AG10803 (cell line): ENCODE data around the gene POU2F3.

Experiments
- DNase-seq: peaks from one replicate; pipeline ENCODE4 v3.0.0; 2010; ENCODE audit warnings: low read depth
- H3K4me3 ChIP-seq: 2 replicates; pipeline ENCODE4 v1.5.1; 2011; ENCODE audit warnings: mild to moderate bottlenecking, low read length, control low read depth
- TF ChIP-seq, protein P1 (sequence below): conservative IDR thresholded peaks from 2 replicates; pipeline ENCODE4 v1.5.1; 2011; ENCODE audit warnings: mild to moderate bottlenecking, low read length, control low read depth, inconsistent platforms

Gene POU2F3

DNA sequence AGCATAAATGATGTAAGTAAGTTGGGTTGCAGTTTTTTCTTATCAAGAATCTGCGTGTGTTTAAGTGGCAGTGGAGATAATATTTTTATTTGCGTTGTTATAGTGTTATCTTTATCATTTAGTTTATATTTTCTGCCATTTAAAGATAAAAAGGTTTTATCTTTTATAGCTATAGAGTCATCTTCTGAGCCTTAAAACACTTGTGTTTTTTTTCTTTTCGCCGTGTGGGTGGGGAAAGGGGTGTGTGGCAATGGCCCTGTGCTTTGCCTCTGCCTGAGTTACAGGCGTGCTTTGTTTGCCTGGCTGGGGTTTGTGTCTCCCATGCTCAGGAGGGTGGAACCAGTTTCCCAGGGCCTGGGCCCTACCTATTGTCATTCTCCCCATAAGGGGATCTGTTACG is 112.5 kb downstream of the POU2F3 start:
- no peak overlapping the region for H3K4me3 ChIP-seq
- TF ChIP-seq, protein P1, sequence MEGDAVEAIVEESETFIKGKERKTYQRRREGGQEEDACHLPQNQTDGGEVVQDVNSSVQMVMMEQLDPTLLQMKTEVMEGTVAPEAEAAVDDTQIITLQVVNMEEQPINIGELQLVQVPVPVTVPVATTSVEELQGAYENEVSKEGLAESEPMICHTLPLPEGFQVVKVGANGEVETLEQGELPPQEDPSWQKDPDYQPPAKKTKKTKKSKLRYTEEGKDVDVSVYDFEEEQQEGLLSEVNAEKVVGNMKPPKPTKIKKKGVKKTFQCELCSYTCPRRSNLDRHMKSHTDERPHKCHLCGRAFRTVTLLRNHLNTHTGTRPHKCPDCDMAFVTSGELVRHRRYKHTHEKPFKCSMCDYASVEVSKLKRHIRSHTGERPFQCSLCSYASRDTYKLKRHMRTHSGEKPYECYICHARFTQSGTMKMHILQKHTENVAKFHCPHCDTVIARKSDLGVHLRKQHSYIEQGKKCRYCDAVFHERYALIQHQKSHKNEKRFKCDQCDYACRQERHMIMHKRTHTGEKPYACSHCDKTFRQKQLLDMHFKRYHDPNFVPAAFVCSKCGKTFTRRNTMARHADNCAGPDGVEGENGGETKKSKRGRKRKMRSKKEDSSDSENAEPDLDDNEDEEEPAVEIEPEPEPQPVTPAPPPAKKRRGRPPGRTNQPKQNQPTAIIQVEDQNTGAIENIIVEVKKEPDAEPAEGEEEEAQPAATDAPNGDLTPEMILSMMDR = no peak
- DNase-seq = no peak

DNA sequence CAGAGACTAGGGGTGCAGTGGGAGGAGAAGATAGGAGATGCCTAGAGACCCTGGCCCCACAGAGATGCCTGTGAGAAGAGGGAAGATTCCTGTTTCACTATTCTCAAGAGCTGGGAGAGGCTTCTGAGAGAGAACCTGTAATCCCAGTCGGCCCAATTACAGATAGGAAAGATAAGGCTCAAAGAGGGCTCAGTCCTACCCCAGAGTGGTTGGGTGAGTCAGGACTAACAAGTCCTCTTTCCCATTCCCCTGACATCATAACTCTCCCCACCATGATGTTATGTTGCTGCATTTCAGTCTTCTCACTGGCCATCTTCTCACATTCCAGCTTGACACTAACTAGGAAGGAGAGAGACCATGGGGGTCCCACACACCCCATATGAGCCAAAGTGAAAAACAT is 114.1 kb downstream of the POU2F3 start:
- no peak overlapping the region for H3K4me3 ChIP-seq
- DNase-seq = no peak
- TF ChIP-seq, protein P1 = no peak

DNA sequence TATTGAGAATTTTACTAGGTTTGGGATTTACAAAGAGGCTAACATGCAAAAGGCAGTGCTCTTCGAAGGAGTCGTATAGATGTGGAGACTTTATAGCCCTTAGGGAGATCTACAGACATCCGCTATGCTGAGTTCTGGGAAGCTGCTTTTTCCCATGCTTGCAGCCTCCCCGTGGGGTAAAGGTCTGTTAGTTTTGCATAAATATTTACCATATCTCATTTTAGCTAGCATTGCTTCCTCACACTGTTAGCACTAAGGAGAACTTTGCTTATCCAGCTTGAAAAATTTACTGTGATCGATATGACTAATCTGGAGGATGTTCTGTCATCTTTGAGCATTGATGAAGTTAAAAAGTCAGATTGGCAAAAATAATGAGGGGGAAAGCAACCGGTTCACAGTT is 114.8 kb downstream of the POU2F3 start:
- H3K4me3 ChIP-seq = no peak overlapping the region
- TF ChIP-seq, protein P1 = no peak
- DNase-seq = no peak

DNA sequence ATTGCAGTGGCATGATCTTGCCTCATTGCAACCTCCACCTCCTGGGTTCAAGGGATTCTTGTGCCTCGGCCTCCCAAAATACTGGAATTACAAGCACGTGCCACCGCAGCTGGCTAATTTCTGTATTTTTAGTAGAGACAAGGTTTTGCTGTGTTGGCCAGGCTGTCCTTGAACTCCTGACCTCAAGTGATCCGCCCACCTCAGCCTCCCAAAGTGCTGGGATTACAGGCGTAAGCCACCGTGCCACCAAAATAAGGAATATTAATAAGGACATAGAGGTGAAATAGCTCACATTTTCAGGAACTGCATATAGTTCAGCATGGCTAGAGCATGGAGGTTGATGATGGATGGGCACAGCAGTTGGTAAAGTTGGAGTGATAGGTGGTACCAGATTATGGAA is 117.7 kb downstream of the POU2F3 start:
- H3K4me3 ChIP-seq = no peak overlapping the region
- TF ChIP-seq, protein P1 = no peak
- DNase-seq = no peak

DNA sequence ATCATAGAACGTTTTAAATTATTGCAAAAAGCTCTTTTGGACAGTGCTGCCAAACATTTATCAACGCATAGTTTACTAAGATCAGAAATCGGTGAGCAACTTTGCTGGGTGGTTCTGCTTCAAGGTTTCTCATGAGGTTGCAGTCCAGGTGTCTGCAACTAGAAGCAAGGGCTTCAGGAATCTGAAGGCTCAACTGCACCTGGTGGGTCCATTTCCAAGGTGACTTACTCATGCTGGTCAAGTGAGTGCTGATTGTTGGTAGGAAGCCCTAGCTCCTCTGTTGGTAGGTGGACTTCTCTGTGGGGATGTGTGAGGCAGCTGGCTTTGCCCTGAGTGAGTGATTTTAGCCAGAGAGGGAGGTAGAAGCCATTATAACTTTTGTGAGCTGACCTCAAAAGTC is 118.8 kb downstream of the POU2F3 start:
- TF ChIP-seq, protein P1 = no peak
- no peak for DNase-seq
- no peak overlapping the region for H3K4me3 ChIP-seq

DNA sequence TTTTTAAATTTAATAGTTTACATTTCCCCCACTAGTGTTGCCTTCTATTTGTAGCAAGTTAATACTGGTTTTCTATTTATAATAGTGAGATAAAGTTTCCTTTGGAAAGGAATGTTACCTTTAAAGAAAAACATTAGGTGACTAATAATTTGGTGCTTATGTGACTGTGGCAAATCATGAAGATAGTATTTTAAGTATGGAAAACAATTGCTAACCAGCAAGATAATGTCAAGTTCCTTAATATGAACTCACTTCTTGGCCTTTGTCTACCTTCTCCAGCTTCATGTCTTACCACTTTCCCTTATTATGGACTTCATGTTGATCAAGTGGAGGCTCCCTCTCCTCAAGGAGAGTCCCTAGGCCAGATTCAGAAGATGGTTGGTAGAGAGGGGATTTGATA is 123.5 kb downstream of the POU2F3 start:
- DNase-seq = no peak
- TF ChIP-seq, protein P1 = no peak
- H3K4me3 ChIP-seq = no peak overlapping the region

DNA sequence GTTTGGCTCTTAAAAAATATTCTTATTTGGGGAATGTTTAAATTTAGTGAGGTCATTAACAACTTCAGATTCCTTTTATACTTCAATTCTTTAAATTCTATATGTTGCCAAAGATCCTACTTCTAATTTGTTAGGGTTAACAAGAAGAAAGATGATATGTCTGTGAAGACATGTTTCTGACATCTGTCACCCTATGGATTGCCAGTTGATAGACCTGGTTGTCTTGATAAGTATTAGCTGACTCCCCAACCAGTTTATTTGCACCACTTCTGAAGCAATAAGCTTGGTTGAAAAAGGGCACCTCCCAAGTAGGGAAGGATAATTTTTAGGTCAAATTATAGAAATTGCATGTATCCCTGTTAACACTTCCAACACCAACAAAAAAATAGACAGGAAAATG is 125.6 kb downstream of the POU2F3 start:
- TF ChIP-seq, protein P1 = no peak
- no peak overlapping the region for H3K4me3 ChIP-seq
- no peak for DNase-seq
